ENCODE measurements around the gene POP4.
A peak's percentile ranks its signal among the peaks of the same experiment; 100 is the strongest.

Gene POP4

DNA sequence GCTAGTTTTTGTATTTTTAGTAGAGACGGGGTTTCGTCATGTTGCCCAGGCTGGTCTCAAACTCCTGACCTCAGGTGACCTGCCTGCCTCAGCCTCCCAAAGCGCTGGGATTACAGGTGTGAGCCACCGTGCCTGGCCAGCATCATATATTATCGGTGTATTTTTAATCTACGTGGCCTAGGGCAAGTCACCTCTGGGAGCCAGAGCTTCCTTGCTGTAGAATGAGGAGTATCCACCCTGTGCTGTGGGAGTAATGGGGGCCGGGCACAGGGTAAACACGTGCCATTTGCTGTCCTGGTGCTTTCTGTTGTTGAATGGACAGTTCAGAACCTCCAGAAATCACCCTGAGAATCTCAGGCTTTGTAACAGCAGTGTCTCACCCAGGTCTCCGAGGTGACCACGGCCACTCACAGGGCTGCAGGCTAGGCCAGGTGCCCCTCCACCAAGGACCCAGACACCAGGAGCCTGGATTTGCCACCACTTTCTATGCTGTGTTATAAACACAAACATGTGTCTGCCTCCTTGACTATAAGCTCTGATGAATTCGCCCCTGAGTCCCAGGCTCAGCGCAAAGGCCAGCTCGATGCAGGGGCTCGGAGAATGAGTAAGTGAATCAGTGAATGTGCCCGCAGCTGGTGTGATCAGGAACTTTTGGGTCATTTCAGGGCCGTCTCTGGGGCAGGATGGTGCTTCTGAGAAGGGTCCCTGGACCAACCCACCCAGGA lies 22.7 kb downstream of the POP4 start:
- Mint-ChIP-seq H3K4me3 (no peak overlapping the region), H3K36me3 (no peaks in the 10 kb centered on the region), H3K4me1 (ENCODE audit: low read depth) (peaks cover 5% of the 10 kb centered on the region), H3K27ac (no peak overlapping the region), H3K27me3 (no peaks in the 10 kb centered on the region), H3K9me3 (ENCODE audit: low read depth) (no peaks in the 10 kb centered on the region)

DNA sequence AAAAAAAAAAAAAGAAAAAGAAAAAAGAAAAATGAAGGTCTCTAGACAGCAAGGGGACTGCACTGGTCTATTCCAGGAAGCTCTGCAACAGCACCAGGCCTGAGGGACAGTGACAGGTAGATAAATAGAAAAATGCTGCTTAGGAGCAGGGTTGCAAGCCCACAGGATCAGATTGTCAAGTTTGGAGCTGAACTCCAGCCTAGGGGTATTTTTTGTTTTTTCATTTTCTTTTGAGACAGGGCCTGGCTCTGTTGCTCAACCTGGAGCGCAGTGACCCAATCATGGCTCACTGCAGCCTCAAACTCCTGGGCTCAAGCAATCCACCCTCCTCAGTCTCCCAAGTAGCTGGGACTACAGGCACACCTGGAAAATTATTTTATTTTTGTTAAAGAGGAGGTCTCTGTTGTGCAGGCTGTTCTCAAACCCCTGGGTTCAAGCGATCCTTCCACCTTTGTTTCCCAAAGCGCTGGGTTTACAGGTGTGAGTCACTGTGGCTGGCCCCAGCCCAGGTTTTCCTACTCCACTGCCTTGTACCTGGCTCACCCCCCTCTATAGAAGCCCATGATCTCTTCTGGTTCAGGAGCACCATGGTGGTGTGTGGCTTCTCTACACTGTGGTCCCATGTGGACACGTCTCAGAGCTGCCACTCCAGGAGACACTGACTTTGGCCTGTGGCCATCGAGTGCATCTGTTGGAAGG lies 23.9 kb downstream of the POP4 start:
- Mint-ChIP-seq H3K4me3 (no peak overlapping the region), H3K27ac (no peak overlapping the region), H3K4me1 (ENCODE audit: low read depth) (peaks cover under 1% of the 10 kb centered on the region), H3K36me3 (no peaks in the 10 kb centered on the region), H3K27me3 (no peaks in the 10 kb centered on the region), H3K9me3 (ENCODE audit: low read depth) (no peaks in the 10 kb centered on the region)

DNA sequence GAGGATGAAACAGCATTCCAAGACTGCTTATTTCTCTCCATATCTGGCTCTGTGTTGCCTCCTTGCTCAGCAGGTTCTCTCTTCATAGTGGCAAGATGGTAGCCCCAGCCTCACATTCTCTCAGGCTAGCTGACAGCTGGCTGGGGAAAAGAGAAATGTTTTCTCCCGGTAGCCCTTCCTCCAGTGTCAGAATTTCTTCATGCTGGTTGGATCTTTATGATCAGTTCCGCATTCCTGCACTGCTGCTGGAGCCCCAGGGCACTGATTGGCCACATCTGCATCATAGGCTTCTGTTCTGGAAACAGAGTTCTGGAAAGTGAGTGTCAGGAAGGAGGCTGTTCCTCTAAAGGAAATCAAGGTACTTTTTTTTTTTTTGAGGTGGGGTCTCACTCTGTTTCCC lies 24.6 kb downstream of the POP4 start:
- Mint-ChIP-seq H3K27me3 (no peaks in the 10 kb centered on the region), H3K27ac (no peak overlapping the region), H3K4me3 (no peak overlapping the region), H3K9me3 (ENCODE audit: low read depth) (no peaks in the 10 kb centered on the region), H3K4me1 (ENCODE audit: low read depth) (no peaks in the 10 kb centered on the region), H3K36me3 (no peaks in the 10 kb centered on the region)

DNA sequence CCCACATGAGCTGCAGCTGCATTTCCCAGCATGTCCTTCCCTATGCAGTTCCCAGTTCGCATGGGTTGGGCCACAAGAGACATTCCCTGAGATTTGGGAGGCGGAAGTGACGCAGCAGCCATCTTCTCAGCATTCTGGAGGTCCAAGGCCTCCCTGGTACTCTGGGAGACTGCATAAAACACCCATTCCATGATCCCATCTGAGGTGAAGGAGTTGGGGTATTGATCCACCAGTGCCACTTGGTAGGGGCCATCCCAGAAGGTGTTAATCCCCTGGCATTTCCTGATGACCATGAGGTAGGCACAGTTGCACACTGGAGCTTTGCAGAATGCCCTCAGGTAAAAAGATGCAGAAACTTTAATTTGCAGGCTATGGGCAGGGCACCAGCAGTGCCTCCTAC lies 25.4 kb downstream of the POP4 start:
- Mint-ChIP-seq H3K27me3 (no peaks in the 10 kb centered on the region), H3K27ac (no peak overlapping the region), H3K36me3 (no peaks in the 10 kb centered on the region), H3K9me3 (ENCODE audit: low read depth) (no peaks in the 10 kb centered on the region), H3K4me3 (no peak overlapping the region), H3K4me1 (ENCODE audit: low read depth) (no peaks in the 10 kb centered on the region)

DNA sequence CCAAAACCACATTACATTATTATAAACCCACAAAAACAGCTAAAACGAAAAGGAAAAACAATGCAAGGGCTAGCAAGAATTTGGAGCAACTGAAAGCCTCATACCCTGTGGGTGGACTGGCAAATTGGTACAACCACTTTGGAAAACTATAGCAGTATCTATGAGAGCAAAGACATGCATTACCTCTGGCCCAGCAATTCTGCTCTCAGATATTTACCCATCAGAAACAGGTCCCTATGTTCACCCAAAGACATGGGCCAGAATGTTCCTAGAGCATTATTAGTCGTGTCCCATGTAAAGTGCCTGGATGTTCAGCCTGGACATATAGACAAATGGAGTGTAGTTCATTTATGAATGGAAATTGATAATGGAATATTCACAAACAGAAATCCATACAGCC lies 27.9 kb downstream of the POP4 start:
- H3K4me3 Mint-ChIP-seq = no peak overlapping the region
- H3K36me3 Mint-ChIP-seq = no peaks in the 10 kb centered on the region
- no peaks in the 10 kb centered on the region for H3K4me1 Mint-ChIP-seq (ENCODE audit: low read depth)
- H3K27ac Mint-ChIP-seq = no peak overlapping the region
- H3K27me3 Mint-ChIP-seq = no peaks in the 10 kb centered on the region
- H3K9me3 Mint-ChIP-seq (ENCODE audit: low read depth) = no peaks in the 10 kb centered on the region

DNA sequence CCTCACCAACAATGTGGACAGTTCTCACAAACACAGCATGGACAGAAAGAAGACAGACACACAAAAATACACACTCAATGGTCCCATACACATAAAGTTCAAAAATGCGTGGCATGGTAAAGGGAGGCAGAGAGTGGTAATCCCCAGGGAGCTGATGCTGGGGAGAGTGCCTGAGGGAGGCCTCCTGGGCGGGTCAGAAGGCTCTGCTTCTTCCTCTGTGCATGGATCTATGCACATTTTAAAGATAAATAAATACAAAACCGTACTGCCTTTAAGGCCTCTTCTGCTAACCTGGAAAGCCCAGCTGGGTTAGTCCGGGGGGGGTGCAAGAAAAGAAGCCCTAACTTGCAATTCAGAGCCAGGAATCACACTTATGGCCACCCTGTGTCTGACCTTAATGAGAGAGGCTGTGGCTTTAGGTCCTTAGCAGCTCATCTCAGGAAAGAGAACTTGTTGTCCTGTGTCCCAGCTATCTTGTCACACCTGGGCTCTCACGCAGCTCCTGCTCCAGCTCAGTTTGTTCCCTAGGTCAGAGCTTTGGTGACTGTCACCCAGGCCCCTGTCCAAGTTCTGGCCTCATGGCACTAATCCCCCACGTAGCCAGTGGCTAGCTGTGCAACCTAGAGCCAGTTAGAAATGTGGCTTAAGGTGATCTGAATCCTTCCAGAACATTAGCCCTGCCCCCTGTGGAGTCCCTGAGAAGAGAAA lies 28.5 kb downstream of the POP4 start:
- Mint-ChIP-seq H3K4me1 (ENCODE audit: low read depth) (no peaks in the 10 kb centered on the region), H3K9me3 (ENCODE audit: low read depth) (no peaks in the 10 kb centered on the region), H3K27ac (no peak overlapping the region), H3K4me3 (no peak overlapping the region), H3K36me3 (no peaks in the 10 kb centered on the region), H3K27me3 (no peaks in the 10 kb centered on the region)

DNA sequence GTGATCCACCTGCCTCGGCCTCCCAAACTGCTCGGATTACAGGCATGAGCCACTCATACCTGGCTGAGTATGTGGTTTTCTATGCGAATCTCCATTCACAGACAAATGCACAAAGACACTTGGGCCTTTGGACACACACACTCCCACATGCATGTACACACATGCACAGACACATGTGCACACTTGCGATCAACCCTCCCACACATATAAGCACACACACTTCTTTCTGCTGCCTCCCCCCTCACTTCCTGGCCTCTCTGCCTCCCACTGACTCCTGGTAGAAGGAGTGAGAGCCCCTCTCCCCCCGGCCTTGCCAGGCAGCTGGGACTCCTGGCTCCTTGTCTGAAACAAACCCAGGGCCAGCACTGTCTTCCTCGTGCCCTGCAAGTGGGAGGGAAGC lies 29.9 kb downstream of the POP4 start:
- H3K4me3 Mint-ChIP-seq = no peak overlapping the region
- no peak overlapping the region for H3K27ac Mint-ChIP-seq
- no peaks in the 10 kb centered on the region for H3K4me1 Mint-ChIP-seq (ENCODE audit: low read depth)
- no peaks in the 10 kb centered on the region for H3K27me3 Mint-ChIP-seq
- no peaks in the 10 kb centered on the region for H3K36me3 Mint-ChIP-seq
- no peaks in the 10 kb centered on the region for H3K9me3 Mint-ChIP-seq (ENCODE audit: low read depth)

DNA sequence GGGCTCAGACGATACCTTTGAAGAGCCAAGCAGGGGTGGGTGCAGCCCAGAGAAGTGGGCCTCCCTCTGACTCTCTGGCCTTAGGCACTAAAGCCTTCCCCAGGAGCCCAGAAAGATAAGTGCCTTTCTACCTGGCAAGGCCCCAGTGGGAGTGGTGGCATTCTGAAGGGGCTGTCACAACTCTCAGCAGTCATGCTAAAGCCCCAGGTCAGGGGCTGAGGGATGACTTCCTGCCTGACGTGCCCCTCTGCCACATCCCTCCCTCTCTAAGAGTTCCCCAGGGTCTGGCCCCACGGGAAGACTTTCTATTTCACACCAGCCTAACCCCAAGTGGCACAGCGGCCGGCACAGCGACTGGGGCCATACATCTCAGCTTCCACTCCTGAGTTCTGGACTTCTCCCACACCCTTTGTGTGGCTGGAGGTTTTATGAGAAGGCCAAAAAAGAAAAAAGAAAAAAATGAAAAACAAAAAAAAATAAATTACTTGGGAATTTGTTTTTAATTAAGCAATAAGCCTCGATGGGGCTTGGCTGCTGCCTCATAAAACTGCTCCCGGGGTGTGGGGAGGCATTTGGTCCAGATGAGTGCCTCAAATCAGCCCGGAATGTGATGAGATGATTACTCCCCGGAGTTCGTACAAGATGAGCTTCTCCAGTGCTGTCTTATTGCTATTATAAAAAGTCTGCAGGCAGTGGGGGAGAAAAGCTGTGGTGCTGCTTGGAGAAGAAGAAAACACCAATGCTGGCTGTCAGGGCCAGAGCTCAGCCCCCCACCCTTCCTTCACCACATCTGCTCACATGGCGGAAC lies 30.7 kb downstream of the POP4 start:
- no peaks in the 10 kb centered on the region for H3K27me3 Mint-ChIP-seq
- H3K36me3 Mint-ChIP-seq = no peaks in the 10 kb centered on the region
- no peak overlapping the region for H3K4me3 Mint-ChIP-seq
- H3K4me1 Mint-ChIP-seq (ENCODE audit: low read depth) = no peaks in the 10 kb centered on the region
- H3K9me3 Mint-ChIP-seq (ENCODE audit: low read depth) = no peaks in the 10 kb centered on the region
- H3K27ac Mint-ChIP-seq = no peak overlapping the region

DNA sequence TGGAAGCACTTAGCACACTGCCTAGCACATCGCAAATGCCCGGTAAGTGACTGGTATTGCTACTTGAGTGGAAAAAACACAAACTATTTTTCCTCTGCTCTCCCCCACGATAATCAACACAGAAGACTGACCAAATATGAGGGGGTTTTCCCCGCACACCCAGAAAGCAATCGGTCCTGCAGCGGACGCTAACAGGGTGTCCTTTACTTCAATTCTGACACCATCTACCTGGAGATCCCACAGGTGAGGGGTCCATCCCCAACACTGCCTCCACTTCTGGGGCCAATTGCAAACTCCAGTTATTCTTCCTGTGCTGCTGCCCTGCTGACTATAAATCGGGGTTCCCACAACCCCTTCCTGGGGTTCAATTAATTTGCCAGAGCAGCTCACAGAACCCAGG lies 33.0 kb downstream of the POP4 start:
- H3K27me3 Mint-ChIP-seq = no peaks in the 10 kb centered on the region
- no peaks in the 10 kb centered on the region for H3K9me3 Mint-ChIP-seq (ENCODE audit: low read depth)
- H3K4me3 Mint-ChIP-seq = no peak overlapping the region
- H3K36me3 Mint-ChIP-seq = no peaks in the 10 kb centered on the region
- no peaks in the 10 kb centered on the region for H3K4me1 Mint-ChIP-seq (ENCODE audit: low read depth)
- no peak overlapping the region for H3K27ac Mint-ChIP-seq

DNA sequence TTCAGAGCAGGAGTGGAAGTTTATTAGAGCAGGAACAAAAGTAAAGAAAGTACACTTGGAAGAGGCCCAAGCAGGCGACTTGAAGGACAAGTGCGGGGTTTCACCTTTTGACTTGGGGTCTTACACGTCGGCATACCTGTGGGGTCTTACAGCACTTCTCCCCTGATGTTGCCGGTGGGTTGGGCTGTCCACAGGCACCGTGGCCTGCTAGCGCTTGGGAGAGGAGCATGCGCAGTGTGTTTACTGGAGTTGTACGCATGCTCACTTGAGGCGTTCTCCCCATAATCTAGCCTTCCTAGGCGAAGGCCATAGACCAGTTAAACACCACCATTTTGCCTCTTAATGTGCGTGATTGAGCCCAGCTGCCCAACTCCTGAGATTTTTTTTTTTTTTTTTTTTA lies 34.1 kb downstream of the POP4 start:
- Mint-ChIP-seq H3K27me3 (no peaks in the 10 kb centered on the region), H3K4me3 (no peak overlapping the region), H3K27ac (no peak overlapping the region), H3K4me1 (ENCODE audit: low read depth) (peaks cover 4% of the 10 kb centered on the region), H3K9me3 (ENCODE audit: low read depth) (no peaks in the 10 kb centered on the region), H3K36me3 (no peaks in the 10 kb centered on the region)

DNA sequence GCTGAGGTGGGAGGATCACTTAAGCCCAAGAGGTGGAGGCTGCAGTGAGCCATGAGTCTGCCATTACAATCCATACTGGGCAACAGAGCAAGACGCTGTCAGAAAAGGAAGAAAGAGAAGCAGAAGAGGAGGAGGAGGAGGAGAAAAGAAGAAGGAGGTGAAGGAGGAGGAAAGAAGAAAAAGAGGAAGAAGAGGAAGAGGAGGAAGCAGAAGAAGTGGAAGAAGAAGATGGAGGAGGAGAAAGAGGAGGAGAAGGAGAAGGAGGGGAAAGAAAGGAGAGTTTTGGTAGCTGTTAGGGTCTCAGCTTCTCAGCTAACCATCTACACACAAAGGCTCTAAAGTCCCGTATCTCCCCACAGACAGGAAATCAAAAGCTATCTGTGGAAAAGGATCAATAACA lies 35.5 kb downstream of the POP4 start:
- H3K36me3 Mint-ChIP-seq = no peaks in the 10 kb centered on the region
- H3K9me3 Mint-ChIP-seq (ENCODE audit: low read depth) = no peaks in the 10 kb centered on the region
- no peak overlapping the region for H3K27ac Mint-ChIP-seq
- peaks cover 16% of the 10 kb centered on the region for H3K4me1 Mint-ChIP-seq (ENCODE audit: low read depth)
- no peak overlapping the region for H3K4me3 Mint-ChIP-seq
- no peaks in the 10 kb centered on the region for H3K27me3 Mint-ChIP-seq

DNA sequence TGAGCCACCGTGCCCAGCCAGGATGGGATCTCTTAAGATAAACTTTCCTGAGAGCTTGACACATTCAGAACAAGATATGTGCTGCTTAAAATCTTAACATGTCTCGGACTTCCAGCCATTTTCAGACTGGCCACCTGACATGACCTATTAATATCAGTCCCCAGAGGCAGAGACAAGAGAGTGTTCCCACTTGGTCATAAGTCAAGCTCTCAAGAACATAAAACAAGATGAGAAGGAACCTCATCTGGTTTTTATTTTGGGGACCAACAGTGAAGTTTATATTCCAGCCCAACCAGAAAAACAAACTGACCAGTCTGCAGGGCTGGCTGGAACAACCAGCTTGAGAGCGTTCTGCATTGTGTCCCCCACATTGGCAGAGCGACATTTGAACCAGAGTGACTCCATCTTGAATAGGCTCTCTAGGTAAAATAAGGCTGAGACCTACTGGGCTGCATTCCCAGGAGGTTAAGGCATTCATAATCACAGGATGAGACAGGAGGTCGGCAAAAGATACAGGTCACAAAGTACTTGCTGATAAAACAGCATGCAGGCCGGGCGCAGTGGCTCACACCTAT lies 37.4 kb downstream of the POP4 start:
- Mint-ChIP-seq H3K4me1 (ENCODE audit: low read depth) (peaks cover 16% of the 10 kb centered on the region), H3K9me3 (ENCODE audit: low read depth) (no peaks in the 10 kb centered on the region), H3K4me3 (no peak overlapping the region), H3K36me3 (no peaks in the 10 kb centered on the region), H3K27me3 (no peaks in the 10 kb centered on the region), H3K27ac (no peak overlapping the region)

DNA sequence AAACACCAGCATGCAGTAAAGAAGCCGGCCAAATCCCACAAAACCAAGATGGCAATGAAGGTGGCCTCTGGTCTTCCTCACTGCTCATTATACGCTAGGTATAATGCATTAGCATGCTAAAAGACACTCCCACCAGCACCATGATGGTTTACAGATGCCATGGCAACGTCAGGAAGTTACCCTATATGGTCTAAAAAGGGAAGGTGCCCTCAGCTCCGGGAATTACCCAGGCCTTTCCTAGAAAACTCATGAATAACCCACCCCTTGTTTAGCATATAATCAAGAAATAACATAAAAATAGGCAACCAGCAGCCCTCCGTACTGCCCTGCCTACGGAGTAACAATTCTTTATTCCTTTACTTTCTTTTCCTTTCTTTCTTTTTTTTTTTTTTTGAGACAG lies 38.1 kb downstream of the POP4 start:
- Mint-ChIP-seq H3K36me3 (no peaks in the 10 kb centered on the region), H3K4me3 (no peak overlapping the region), H3K27ac (no peak overlapping the region), H3K27me3 (no peaks in the 10 kb centered on the region), H3K9me3 (ENCODE audit: low read depth) (no peaks in the 10 kb centered on the region), H3K4me1 (ENCODE audit: low read depth) (peaks cover 16% of the 10 kb centered on the region)

DNA sequence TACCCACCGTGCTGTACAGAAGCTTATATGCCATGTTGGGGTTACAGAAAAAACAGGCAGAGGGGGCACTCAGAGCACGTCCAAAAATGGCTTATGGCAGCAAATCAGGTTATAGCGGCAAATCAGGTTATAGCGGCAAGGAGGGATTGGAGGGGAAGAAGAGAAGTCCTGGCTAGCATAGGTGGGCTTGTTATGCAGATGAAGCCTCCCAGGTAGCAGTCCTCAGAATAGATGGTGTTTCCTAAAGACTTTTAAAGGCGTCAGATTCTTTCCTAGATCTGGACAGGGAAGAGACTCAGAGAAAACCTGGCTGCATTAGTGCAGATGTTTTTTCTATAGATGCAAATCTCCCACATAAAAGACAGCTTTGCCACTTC lies 39.4 kb downstream of the POP4 start:
- peaks cover 16% of the 10 kb centered on the region for H3K4me1 Mint-ChIP-seq (ENCODE audit: low read depth)
- no peaks in the 10 kb centered on the region for H3K27me3 Mint-ChIP-seq
- peak overlapping the region; percentile 3 for H3K27ac Mint-ChIP-seq
- no peak overlapping the region for H3K4me3 Mint-ChIP-seq
- H3K36me3 Mint-ChIP-seq = no peaks in the 10 kb centered on the region
- H3K9me3 Mint-ChIP-seq (ENCODE audit: low read depth) = no peaks in the 10 kb centered on the region

DNA sequence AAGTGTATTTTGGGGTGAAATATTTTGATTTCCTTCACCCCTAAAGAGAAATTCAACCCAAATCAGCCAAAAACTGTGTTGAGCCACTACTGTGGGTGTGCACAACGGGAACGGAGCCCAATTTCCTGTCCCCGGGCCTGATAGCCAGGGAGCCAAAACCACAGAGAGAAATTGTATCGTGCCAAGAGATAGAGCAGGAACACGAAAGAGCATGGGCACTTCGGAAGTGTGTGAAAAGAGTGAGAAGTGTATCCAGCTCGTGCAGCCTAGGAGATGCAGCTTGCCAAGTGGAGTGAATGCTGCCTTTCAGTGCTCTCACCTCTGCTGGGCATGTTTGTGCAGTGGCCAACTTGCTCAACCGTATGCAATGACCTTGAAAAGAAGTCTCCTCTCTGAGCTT lies 39.8 kb downstream of the POP4 start:
- Mint-ChIP-seq H3K27ac (peak overlapping the region; percentile 52), H3K36me3 (no peaks in the 10 kb centered on the region), H3K4me3 (no peak overlapping the region), H3K9me3 (ENCODE audit: low read depth) (no peaks in the 10 kb centered on the region), H3K4me1 (ENCODE audit: low read depth) (peaks cover 16% of the 10 kb centered on the region), H3K27me3 (no peaks in the 10 kb centered on the region)
